ENCODE measurements around the gene BUB1B.
"Not testable (repeated sequence)": the region's sequence is repeated elsewhere in the genome, so short reads cannot be mapped to it uniquely, and the experiment has no call there.

Gene BUB1B

DNA sequence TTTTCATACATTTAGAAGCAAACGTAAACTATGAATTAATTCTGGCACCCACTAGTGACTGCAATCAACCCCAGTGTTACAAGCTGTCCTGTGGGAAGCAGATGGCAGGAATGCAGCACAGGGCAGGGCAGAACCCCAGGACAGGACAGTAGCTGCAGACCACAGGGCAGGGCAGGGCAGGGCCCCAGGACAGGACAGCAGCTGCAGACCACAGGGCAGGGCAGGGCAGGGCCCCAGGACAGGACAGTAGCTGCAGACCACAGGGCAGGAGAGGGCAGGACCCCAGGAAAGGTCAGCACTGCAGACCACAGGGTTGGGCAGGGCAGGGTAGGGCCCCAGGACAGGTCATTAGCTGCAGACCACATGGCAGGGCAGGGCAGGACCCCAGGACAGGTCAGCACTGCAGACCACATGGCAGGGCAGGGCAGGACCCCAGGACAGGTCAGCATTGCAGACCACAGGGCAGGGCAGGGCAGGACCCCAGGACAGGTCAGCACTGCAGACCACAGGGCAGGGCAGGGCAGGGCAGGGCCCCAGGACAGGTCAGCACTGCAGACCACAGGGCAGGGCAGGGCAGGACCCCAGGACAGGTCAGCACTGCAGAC is 24.9 kb upstream of the BUB1B start:
- not testable (repeated sequence) for DNase-seq (ENCODE audit: low read depth in 2 of 2)

- DNase-seq (ENCODE audit: low read depth in 2 of 2) = no peak
Measured at GRCh38 chr15:40136470-40137302, 24.2 kb upstream of the BUB1B start.

DNA sequence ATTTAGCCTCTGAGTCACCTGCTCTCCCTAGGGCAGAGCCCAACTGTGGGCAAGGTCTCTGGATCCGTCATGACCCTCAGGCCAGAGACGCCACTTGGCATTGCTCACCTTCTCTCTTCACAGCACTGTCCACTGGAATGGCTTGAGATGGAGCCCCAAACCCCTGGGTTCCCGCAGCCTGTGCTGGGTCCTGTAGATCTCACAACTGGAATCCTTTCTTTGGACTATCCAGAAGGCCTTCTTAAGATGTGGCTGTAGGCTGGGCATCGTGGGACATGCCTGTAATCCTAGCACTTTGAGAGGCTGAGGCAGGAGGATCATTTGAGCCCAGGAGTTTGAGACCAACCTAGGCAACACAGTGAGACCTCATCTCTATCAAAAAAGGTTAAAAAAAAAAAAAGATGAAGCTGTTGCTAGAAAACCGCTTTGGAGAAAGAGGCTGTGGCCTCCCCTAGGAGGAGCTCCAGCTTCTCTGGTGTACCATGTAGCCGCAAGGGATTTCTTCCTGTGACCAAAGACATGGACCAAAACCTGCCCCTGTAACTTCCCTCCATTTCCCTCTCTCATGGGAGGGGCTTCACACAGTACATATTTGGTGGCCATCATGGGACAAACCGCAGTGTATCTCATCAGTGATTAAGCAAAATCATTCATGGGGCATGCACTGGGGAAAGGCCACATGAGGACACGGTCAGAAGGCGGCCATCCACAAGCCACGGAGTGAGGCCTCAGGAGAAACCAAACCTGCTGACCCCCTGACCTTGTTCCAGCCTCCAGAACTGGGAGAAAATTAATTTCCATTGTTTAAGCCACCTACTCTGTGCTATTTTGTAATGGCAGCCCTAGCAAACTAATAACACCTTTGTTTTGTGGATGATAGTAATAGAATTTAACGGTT is 23.3 kb upstream of the BUB1B start:
- DNase-seq (ENCODE audit: low read depth in 2 of 2) = no peak

DNA sequence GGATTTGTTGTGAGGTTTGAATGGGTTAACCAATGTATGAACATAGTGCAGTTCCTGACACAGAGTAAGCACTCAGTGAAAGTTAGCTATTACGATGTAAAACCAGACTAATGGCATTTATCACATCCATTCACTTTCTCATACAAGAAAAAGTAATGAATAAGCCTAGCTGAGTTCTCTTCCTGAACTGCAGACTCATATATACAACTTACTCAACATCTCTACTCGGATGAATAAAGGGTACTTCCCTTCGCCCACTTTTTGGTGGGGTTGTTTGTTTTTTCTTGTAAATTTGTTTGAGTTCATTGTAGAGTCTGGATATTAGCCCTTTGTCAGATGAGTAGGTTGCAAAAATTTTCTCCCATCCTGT is 22.7 kb upstream of the BUB1B start:
- DNase-seq (ENCODE audit: low read depth in 2 of 2) = not testable (repeated sequence)

DNA sequence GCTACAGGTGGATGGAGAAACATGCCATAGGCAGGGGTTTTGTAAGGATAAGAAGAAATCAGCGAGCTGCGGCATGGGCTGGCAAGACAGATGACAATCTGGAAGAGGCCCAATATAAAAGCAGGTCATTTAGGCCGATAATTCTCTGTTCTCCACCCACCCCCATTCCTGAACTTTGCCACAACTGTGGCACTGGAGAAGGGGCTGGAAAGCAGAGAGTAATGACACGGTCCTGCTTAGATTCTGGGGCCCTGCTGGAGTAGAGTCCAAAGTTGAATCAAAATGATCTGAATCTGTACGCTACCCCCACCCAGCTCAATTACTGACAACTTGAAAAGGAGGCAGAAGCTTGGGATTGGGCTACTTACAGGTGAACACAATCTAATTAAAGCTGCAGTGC is 18.4 kb upstream of the BUB1B start:
- DNase-seq (ENCODE audit: low read depth in 2 of 2) = no peak

DNA sequence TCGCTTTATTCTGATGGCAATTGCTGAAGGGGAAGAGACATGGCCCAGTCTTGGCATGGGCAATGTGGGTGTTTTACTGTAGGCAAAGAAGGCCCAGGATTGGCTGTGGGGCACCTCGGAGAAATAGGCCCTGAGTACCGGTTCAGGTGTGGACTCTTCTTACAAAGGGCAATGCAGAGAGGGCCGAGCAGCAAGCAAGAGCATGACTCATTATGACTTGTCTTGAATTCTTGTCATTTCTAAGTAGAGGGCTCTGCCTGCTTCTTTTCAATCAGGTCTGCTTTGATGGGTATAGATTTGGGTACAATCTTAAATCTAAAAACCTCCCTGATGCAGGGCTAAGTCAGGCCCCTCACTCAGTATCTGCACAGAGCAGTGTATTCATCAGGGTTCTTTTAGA is 14.8 kb upstream of the BUB1B start:
- DNase-seq (ENCODE audit: low read depth in 2 of 2) = no peak

DNA sequence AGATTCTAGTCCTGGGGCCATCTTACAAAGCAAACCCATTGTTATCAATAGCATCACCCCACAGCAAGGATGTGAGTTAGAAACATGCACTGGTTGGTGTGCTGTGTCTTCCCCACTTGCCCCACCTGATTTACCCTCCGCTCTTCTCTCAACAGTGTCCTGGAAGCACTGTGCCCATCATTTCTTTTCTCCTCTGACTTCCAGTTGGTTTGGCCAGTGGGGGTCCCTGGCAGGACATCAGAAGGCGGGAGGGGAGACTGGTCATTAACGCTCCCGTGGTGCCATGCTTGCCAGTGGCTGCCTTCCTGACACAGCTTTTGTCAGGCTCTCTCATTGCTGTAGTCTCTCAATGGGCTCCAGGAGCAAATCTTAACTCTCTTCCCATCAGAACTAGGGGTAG is 11.5 kb upstream of the BUB1B start:
- DNase-seq (ENCODE audit: low read depth in 2 of 2) = no peak

DNA sequence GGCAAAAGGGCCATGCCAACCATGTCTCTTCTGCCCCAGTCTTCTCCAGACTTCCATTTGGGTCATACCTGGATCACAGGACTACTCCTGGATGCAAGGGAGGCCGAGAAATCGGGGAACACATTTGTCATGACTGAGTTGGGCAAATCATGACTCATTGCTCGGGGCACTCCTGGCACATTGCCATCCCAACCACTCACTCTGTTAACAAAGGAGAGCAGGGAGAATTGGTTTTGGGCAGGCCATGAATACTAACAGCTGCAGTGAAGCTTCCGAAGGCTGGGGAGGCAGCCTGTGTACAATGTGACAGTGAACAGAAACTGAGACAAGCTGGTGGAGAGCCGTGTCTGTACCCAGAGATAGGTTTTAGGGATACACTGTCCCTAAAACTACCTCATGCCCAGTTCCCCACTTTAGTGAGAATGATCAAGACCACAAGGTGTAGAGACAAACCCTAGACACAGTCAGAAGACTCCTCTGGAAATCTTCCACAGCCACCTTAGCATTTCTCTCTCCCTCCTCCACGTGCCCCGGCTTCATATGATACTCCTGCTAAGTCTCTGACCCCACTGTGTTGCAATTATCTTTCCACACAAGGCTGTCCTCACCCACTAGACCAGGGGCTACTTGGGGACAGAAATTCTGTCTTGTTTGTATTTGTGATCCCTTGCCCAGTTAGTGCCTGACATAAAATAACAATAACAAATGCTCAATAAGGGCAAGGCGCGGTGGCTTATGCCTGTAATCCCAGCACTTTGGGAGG is 10.5 kb upstream of the BUB1B start:
- DNase-seq (ENCODE audit: low read depth in 2 of 2) = no peak

DNA sequence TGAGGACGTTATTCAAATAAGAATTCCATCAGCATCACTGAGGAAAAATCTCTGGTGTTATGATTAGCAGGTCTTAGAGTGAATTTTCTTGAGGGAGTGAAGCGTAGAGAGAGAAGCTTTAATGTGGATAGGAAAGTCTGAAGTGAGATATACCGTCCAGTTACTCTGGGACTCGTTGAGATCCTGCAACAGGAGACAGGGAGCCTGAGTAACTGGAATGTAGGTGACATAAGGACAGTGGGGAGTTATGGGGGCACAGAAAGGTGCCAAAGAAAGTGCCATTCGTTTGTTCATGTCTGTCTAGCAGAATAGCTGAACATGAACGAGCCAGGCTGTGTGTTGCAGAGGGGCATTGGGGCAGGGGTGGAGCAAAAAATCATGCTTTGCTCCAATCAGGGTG is 9.4 kb upstream of the BUB1B start:
- no peak for DNase-seq (ENCODE audit: low read depth in 2 of 2)

DNA sequence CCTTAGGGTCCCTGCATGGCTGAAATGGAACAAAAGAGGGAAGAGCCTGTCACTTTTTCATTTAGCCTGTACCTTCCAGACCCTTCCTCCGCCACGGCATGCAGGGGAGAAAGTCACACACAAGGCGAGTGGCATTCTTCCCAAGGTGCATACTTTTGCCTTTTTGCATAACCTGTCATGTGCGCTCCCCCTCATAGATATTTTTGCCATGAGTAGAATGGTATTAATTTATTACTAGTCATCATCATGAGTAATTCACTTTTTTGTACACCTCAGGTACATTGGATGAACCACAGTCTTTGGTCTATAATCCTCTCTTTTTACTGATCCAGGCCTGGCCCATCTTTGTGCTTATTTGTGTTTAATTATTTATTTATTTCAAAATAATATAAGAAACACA is 8.9 kb upstream of the BUB1B start:
- DNase-seq (ENCODE audit: low read depth in 2 of 2) = no peak

GRCh38 chr15:40154821-40155220 is 6.0 kb upstream of the BUB1B start:
- not testable (repeated sequence) for DNase-seq (ENCODE audit: low read depth in 2 of 2)

DNA sequence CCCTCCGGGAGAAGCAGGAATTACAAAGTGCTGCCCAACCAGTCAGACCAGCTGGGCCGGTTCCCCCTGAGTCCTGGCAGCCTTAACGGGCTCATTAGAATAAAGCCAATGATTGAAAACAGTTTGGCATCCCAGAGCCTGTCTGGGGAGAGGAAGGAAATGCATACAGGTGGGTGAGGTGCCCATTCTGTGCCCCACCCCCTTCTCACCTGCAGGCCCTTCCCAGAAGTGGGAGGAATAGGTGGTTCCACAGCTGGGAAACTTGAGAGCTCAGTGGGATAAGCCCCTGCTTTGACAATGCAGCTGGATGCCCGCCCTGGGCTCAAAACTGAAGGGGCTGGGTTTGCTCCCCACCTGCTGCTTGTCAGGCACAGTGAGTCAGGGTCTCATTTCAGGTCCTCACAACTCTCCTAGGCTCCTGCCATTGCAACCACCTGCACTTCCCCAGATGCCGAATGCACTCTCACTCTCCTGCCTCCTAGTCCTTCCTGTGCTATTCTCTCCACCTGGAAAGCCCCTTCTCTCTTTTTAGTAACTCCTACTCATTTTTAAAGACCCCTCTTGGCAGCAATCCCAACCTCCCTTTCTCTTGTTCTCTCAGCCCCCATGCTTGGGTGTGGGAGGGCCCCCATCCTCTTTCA is 5.5 kb upstream of the BUB1B start:
- no peak for DNase-seq (ENCODE audit: low read depth in 2 of 2)

DNA sequence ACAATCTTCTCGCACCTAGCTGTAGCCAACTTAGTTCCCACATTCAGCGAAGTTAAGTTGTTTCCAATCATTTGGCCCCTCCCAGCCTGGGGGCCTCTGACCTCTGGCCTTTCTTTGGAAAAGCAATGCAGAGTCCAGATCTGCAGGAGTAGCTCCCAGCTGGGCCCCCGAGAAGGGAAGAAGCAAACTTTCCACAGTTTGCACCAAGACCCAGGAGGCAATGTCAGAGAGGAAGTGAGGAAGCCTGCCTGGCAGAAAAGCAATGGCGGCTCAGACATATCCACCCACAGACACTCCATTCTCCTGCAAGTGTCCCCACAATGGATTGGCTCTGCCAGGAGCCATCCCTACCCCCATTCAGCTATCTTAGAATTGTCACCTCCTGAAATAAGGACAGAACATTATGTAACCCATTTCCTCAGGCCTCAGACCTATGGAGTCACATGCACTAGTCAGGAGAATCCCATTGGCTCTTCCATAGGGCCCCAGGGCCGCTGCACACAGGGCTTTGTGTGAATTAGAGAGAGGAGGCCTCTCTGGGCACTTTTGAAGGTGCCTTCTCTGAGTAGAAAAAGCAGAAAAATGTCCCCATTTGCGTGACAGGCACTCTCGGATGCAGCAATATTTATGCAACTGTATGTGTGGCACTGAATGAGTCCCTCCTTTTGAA is 3.0 kb upstream of the BUB1B start:
- no peak for DNase-seq (ENCODE audit: low read depth in 2 of 2)

DNA sequence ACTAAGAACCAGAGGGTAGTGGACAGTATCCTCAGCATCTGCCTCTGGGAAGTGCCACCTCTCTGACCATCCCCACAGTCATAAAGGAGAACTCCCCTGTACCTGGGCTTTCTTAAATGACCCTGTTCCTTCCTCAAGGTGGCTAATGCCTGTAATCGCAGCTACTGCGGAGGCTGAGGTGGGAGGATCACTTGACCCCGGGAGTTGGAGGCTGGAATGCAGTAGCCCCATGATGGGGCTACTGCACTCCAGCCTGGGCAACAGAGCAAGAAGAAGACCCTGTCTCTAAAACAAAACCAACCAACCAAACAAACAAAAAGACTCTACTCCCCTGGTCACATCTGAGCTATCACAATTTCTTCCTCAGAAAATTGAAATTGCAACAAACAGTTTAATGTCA is 848 bp upstream of the BUB1B start:
- no peak for DNase-seq (ENCODE audit: low read depth in 2 of 2)

DNA sequence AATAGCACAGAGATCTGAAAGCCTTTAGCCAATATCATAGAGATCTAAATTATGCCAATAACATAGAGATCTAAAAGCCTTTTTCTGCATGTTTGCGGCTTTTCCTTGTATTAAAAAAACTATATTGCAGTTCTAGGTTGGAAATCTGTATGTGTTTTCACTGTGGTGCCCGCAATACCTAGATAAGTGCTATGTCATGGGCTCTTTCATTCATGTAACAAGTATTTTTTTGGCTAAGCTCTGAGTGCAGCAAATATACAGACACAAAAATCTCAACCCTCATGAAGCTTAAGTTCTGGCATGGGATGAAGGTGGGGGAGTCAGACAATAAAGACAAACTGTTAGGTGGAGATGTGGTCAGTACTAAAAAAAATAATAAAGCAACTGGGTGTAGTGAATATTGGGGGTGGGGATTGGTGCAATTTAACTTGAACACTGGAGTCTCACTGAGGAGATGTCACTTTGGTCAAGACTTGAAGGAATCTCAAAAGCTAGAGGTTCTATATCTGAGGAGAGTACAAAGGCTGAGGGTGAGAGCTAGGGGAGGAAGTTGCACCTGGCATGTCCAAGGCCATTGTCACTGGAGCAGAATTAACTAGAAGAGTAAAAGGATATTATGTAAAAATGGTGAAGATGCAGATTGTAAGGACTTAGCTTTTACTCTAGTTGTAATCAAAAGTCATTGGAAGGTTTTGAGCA is 973 bp downstream of the BUB1B start:
- no peak for DNase-seq (ENCODE audit: low read depth in 2 of 2)

GRCh38 chr15:40162552-40162951 is 1.7 kb downstream of the BUB1B start:
- DNase-seq (ENCODE audit: low read depth in 2 of 2) = no peak

DNA sequence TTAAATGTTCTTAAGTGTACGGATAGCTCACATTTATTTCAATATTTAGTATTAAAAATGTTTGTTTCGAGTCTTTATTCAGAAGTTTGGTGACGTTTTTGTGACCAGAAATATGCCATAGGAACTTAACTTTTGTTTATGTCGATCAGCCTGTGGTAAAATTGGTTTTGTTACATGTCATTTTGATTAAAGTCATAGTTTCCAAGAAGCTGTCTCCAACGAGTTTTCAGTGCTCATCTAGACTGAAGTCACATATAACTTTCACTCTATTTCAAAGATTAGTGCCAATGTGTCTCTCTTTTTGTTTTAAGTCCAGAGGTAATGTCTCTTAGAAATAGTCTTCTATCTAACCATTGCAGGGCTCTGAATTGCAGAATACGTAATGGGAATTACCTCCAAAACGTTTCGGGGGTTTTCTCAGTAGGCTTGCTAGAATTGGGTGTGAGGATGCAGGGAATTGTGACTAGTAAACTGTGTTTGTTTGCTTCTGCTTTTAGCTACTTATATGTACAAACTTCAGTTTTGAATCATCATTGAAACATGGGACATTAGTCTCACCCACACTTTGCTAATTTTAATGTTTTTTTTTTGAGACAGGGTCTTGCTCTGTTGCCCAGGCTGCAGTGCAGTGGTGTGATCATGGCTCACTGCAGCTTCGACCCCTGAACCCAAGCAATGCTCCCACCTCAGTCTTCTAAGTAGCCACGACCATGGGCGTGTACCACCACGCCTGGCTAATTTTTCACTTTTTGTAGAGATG is 3.0 kb downstream of the BUB1B start:
- DNase-seq (ENCODE audit: low read depth in 2 of 2) = no peak

DNA sequence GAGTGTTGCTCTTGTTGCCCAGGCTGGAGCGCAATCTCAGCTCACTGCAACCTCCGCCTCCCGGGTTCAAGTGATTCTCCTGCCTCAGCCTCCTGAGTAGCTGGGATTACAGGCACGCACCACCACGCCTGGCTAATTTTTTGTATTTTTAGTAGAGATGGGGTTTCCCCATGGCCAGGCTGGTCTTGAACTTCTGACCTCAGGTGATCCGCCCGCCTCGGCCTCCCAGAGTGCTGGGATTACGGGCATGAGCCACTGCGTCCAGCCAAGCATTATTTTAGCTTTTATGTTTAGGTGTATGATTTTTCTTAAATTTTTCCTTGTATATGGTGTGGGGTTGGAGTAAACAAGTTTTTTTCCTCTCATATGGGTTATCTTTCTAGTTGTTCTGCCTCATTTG is 6.5 kb downstream of the BUB1B start:
- DNase-seq (ENCODE audit: low read depth in 2 of 2) = not testable (repeated sequence)

DNA sequence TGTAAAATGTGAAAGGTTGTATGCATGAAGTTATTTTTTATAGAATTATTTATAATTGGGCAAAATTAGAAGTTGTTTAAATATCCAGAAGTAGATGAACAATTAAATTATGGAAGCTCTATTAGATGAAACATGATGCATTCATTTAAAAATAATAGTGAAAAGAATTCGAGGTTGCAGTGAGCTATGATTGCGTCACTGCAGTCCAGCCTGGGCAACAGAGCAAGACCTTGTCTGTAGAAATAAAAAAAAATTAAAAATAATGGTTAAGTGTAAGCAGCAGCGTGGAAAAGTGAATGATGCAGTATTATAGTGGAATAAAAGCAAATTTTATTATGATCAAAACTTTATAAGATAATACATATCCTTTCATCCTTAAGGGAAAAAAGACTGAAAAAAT is 14.3 kb downstream of the BUB1B start:
- DNase-seq (ENCODE audit: low read depth in 2 of 2) = no peak

Measured in stimulated activated CD4-positive, alpha-beta T cell treated with anti-CD3 and anti-CD28 coated beads, Interleukin-1b, Interleukin-23, amount 100 ng/mL, for 4 hours (primary cell).